ENCODE data around the gene BTN1A1. TPM values are rescaled to one million over a fixed set of nuclear protein-coding genes. Genes with fewer than 3 reads are reported as not detected.
A peak's percentile ranks its signal among the peaks of the same experiment; 100 is the strongest.

The BTN1A1 gene
- total RNA-seq, 1 donor from 2014 or later, result not detected

DNA sequence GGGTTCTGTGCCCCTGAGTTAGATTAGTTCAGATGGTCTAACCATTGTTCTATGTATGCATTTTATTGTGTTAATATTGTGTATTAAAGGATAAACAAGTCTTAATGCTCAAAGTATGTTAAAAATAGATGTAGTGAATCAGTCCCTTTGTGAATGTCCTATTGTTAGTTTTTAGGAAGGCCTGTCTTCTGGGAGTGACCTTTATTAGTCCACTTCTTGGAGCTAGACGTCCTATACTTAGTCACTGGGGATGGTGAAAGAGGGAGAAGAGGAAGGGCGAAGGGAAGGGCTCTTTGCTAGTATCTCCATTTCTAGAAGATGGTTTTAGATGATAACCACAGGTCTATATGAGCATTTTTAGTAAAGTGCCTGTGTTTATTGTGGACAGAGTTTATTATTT lies 25.7 kb downstream of the BTN1A1 start:
- Histone ChIP-seq H3K27me3 (ENCODE audit: control insufficient read depth, insufficient read depth, low read length) (no peaks in the 10 kb centered on the region), H3K36me3 (ENCODE audit: control insufficient read depth, insufficient read depth, low read length) (no peaks in the 10 kb centered on the region), H3K4me3 (ENCODE audit: low read depth, low read length) (no peak overlapping the region)
- DNase-seq (ENCODE audit: low read depth) (no peak), FAIRE-seq (no peak)
- TF ChIP-seq, protein P1, sequence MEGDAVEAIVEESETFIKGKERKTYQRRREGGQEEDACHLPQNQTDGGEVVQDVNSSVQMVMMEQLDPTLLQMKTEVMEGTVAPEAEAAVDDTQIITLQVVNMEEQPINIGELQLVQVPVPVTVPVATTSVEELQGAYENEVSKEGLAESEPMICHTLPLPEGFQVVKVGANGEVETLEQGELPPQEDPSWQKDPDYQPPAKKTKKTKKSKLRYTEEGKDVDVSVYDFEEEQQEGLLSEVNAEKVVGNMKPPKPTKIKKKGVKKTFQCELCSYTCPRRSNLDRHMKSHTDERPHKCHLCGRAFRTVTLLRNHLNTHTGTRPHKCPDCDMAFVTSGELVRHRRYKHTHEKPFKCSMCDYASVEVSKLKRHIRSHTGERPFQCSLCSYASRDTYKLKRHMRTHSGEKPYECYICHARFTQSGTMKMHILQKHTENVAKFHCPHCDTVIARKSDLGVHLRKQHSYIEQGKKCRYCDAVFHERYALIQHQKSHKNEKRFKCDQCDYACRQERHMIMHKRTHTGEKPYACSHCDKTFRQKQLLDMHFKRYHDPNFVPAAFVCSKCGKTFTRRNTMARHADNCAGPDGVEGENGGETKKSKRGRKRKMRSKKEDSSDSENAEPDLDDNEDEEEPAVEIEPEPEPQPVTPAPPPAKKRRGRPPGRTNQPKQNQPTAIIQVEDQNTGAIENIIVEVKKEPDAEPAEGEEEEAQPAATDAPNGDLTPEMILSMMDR (IDR thresholded peaks at IDR 0.05; ENCODE audit: insufficient read depth, low read length, severe bottlenecking), result no peak

DNA sequence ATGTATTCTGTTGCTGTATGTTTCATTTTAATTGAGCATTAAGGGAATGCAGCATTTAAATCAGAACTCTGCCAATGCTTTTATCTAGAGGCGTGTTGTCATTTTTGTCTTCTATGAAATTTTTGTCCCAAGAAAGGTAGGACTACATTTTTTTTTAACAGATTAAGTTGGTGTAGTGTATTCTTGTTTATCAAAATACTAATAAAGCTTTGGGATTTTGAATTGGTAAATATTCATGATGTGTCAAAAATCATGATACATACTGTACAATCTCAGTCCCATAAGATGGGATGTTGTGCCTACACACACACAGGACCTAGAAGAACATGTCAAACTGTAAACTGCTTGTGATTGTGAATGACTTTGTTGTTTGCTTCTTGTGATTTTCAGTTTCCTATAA lies 26.8 kb downstream of the BTN1A1 start:
- FAIRE-seq (no peak), DNase-seq (ENCODE audit: low read depth) (no peak)
- no peak overlapping the region for H3K4me3 ChIP-seq (ENCODE audit: low read depth, low read length)
- TF ChIP-seq, protein P1 (IDR thresholded peaks at IDR 0.05; ENCODE audit: insufficient read depth, low read length, severe bottlenecking), result no peak
- no peaks in the 10 kb centered on the region for H3K36me3 ChIP-seq (ENCODE audit: control insufficient read depth, insufficient read depth, low read length)
- H3K27me3 ChIP-seq (ENCODE audit: control insufficient read depth, insufficient read depth, low read length), result no peaks in the 10 kb centered on the region

DNA sequence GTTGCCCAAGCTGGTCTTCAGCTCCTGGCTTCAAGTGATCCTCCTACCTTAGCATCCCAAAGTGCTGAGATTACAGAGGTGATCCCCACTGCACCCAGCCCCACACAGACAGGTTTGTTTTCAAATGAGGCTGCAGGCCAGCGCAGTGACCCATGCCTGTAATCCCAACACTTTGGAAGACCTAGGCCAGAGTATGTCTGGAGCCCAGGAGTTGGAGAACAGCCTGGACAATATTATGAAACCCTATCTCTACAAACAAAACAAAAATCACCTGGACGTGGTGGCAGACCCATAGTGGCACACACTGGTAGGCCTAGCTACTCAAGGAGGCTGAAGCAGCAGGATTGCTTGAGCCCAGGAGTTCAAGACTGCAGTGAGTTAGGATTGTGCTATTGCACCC lies 30.1 kb downstream of the BTN1A1 start:
- FAIRE-seq (no peak), DNase-seq (ENCODE audit: low read depth) (no peak)
- Histone ChIP-seq H3K4me3 (ENCODE audit: low read depth, low read length) (no peak overlapping the region), H3K36me3 (ENCODE audit: control insufficient read depth, insufficient read depth, low read length) (no peaks in the 10 kb centered on the region), H3K27me3 (ENCODE audit: control insufficient read depth, insufficient read depth, low read length) (no peaks in the 10 kb centered on the region)
- TF ChIP-seq, protein P1 (IDR thresholded peaks at IDR 0.05; ENCODE audit: insufficient read depth, low read length, severe bottlenecking), result no peak

DNA sequence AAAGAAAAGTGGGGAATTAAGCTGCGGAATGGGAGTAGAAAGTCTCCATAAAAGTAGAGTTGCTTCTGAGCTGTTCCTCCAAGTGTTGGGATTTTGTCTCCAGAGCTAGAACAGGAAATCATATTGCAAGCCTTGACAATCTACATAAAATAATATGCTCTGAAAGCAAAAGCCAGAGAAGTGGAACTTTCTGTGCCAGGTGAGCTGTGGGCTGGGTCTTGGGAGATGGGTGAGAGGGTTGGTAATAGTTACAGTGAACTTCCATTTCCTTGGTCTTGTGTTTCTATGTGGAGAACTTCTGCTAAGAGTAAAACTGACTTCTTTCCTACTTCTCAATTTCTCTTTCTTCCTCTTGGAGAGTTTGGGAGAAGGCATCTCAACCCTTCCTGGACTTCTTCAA lies 31.8 kb downstream of the BTN1A1 start:
- FAIRE-seq (no peak), DNase-seq (ENCODE audit: low read depth) (no peak)
- no peak overlapping the region for H3K4me3 ChIP-seq (ENCODE audit: low read depth, low read length)
- no peaks in the 10 kb centered on the region for H3K27me3 ChIP-seq (ENCODE audit: control insufficient read depth, insufficient read depth, low read length)
- no peaks in the 10 kb centered on the region for H3K36me3 ChIP-seq (ENCODE audit: control insufficient read depth, insufficient read depth, low read length)
- TF ChIP-seq, protein P1 (IDR thresholded peaks at IDR 0.05; ENCODE audit: insufficient read depth, low read length, severe bottlenecking), result no peak

DNA sequence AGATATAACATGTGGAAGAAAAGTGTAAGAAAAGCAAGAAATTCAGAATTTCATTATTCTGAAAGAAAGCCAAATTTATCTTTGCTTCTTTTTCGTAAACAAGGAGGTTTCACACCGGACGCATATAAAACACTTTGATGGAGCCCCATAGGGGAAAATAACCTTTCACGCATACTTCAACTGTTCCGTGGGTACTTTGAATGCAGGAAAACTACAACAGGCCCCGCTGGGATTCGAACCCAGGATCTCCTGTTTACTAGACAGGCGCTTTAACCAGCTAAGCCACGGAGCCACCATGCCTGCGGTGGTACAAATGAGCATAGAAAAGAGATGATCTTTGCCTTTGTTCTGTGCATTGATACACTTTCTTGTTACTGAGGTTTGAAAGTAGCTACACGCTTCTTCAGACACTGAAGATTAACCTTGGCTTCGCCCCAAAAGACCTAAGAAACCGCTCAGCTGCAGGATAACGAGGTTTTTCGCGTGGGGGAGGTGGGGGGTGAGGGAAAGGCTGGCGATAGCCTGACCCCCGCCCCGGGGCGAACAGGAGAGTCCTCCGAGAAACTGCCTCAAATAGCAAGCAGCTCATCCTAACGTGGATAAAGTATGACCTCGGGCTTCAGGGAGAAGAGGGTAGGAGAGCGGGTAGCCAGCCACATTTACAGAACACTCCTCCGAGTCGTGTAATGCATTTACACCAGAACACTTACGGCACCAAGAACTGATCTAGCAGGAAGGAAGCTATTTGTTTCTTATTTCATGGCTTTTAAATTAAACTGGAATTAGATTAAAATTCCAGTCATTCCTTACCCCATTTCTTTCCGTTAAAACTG lies 32.8 kb downstream of the BTN1A1 start:
- FAIRE-seq (no peak), DNase-seq (ENCODE audit: low read depth) (peak; percentile 85)
- Histone ChIP-seq H3K36me3 (ENCODE audit: control insufficient read depth, insufficient read depth, low read length) (no peaks in the 10 kb centered on the region), H3K4me3 (ENCODE audit: low read depth, low read length) (peak overlapping the region; percentile 63), H3K27me3 (ENCODE audit: control insufficient read depth, insufficient read depth, low read length) (no peaks in the 10 kb centered on the region)
- TF ChIP-seq, protein P1 (IDR thresholded peaks at IDR 0.05; ENCODE audit: insufficient read depth, low read length, severe bottlenecking), result no peak

DNA sequence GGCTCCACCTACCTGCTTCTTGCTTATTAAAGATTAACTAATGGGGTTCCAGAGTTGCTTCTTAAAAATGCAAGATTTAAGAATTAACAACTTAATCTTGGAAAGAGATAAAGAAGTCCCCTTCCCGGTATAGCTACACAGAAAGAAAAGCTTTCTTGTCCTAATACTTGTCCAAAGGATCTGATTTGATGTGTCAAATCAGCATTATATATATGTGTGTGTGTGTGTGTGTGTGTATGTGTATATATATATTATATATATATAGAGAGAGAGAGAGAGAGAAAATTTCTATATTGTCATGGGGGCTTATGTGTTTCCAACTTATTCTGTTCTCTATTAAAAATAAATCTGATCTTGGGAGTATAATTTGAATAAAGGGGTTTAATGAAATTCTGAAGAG lies 33.4 kb downstream of the BTN1A1 start:
- no peak for FAIRE-seq
- TF ChIP-seq, protein P1 (IDR thresholded peaks at IDR 0.05; ENCODE audit: insufficient read depth, low read length, severe bottlenecking), result no peak
- Histone ChIP-seq H3K36me3 (ENCODE audit: control insufficient read depth, insufficient read depth, low read length) (no peaks in the 10 kb centered on the region), H3K27me3 (ENCODE audit: control insufficient read depth, insufficient read depth, low read length) (no peaks in the 10 kb centered on the region), H3K4me3 (ENCODE audit: low read depth, low read length) (peak overlapping the region; percentile 63)
- no peak for DNase-seq (ENCODE audit: low read depth)
